ENCODE measurements around the gene GSK3A. TPM values are rescaled to one million over a fixed set of nuclear protein-coding genes. Genes with fewer than 3 reads are reported as not detected.

Gene GSK3A
- total RNA-seq, 6 experiments from 2014 or later: 12.3 to 14.8 (median 13.5) TPM

DNA sequence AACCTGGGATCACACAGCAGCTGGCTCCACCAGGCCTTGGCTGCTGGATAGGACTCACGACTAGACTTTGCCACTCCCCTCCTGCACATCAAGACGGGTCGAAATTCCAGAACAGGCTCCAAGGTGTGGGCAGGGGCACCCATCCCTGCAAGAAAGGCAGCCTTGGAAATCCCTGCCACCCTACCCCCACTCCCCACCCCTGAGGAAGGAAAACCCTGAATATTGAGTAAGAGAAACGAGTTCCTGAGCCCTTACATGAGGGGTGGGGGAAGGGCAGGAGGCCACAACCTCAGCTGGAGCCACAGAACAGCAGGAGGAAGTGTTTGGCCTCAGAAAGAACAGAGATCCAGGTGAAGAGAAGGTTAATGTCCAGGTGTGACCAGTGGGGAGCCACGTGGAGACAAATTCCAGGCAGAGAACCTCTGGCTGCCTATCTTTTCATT lies 45.0 kb downstream of the GSK3A start:
- no peak for DNase-seq
- no peaks in the 10 kb centered on the region for H3K9me3 ChIP-seq
- no peak overlapping the region for H3K27ac ChIP-seq
- peaks cover 0 to 28% (median 2%) of the 10 kb centered on the region in 4 donors for H3K36me3 ChIP-seq
- peaks cover 0 to 4% (median 0%) of the 10 kb centered on the region in 4 donors for H3K4me1 ChIP-seq
- ATAC-seq: peak in 1 of 4 donors; percentile 6
- intact Hi-C loops (cut with DNase I): no loop called here
- H3K4me3 ChIP-seq: no peak overlapping the region
- H3K27me3 ChIP-seq: no peaks in the 10 kb centered on the region
- WGBS (ENCODE audit: insufficient coverage, low coverage, low lambda C conversion rate, missing lambda C conversion rate): 35% methylated on average over 4 of the region's 5 CpGs
- no peak for TF ChIP-seq POLR2A (IDR thresholded peaks at IDR 0.05)
- TF ChIP-seq, protein P1, sequence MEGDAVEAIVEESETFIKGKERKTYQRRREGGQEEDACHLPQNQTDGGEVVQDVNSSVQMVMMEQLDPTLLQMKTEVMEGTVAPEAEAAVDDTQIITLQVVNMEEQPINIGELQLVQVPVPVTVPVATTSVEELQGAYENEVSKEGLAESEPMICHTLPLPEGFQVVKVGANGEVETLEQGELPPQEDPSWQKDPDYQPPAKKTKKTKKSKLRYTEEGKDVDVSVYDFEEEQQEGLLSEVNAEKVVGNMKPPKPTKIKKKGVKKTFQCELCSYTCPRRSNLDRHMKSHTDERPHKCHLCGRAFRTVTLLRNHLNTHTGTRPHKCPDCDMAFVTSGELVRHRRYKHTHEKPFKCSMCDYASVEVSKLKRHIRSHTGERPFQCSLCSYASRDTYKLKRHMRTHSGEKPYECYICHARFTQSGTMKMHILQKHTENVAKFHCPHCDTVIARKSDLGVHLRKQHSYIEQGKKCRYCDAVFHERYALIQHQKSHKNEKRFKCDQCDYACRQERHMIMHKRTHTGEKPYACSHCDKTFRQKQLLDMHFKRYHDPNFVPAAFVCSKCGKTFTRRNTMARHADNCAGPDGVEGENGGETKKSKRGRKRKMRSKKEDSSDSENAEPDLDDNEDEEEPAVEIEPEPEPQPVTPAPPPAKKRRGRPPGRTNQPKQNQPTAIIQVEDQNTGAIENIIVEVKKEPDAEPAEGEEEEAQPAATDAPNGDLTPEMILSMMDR (IDR thresholded peaks at IDR 0.05): no peak

DNA sequence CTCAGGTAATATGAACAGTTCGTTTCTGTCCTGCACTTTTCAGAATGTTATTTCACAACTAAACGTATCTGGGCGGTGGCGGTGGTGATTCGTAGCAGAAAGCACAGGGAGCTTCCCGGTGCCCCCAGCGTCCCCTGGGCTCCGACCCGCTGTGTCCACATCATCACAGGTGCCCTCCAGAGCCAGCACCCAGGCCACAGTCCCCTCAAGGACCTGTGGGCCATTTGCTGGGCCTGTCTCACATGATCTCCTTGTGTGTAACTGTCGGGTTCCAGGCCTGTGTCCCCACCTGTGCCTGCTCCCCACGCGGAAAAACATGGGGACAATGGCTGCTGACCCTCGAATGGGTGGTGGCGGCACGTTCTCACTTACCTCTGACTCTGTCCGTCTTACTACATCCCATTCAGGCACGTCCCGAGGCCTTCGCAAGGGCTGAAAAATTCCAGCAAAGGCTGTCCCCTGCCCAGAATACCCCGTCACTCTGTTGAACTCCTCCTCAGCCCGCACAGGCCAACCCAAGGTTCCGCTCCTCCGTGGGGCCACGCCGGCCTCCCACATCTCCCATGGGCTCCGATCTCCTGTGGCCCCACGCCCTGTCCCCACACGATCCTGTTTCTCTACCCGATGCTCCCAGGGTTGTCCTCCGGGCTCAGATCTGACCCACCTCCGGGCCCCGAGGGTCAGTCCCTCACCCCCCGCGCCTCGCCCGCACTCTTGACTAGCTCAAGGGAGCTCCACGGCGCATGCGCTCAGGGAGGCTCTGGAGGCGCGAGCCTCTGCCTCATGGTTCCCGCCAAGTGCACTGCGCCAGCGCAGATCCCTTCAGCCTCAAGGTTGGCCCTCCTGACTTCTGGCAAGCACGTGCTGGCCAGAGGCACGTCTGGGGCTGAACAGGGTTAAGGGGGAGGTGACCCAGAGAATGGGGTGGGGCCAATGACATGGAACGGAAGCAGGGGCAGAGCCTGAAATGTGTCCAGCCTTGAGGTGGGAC lies 46.1 kb downstream of the GSK3A start:
- peaks cover 0 to 26% (median 2%) of the 10 kb centered on the region in 4 donors for H3K36me3 ChIP-seq
- H3K27ac ChIP-seq: no peak overlapping the region
- H3K4me1 ChIP-seq: peaks cover 0 to 4% (median 0%) of the 10 kb centered on the region in 4 donors
- TF ChIP-seq, protein P1 (IDR thresholded peaks at IDR 0.05): no peak
- no peak for TF ChIP-seq POLR2A (IDR thresholded peaks at IDR 0.05)
- H3K4me3 ChIP-seq: no peak overlapping the region
- no peaks in the 10 kb centered on the region for H3K9me3 ChIP-seq
- no peak for DNase-seq
- no peaks in the 10 kb centered on the region for H3K27me3 ChIP-seq
- ATAC-seq: peak in 1 of 4 donors; percentile 3
- intact Hi-C loops (cut with DNase I): no loop called here
- WGBS (ENCODE audit: insufficient coverage, low coverage, low lambda C conversion rate, missing lambda C conversion rate): 81% methylated on average over 27 of the region's 47 CpGs

DNA sequence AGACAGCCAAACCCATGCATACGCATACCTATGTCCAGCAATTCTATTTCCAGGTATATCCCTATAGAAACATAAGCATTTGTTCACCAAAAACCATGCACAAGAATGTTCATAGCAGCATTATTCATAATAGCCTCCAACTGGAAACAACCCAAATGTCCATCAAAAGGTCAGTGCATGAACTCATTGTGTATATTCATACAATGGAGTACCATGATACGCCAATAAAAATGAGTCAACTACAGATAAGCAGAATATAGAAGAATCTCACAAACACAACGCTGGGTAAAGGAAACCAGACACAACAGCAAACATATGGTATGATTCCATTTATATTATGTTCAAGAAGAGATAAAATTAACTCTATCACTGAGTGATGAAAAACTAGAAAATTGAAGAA lies 48.7 kb downstream of the GSK3A start:
- Histone ChIP-seq H3K27ac (no peak overlapping the region), H3K9me3 (no peaks in the 10 kb centered on the region), H3K4me3 (no peak overlapping the region), H3K27me3 (no peaks in the 10 kb centered on the region), H3K36me3 (peaks cover 0 to 6% (median 0%) of the 10 kb centered on the region in 4 donors), H3K4me1 (no peaks in the 10 kb centered on the region)
- TF ChIP-seq, protein P1 (IDR thresholded peaks at IDR 0.05): no peak
- no peak for TF ChIP-seq POLR2A (IDR thresholded peaks at IDR 0.05)
- WGBS (ENCODE audit: insufficient coverage, low coverage, low lambda C conversion rate, missing lambda C conversion rate): 57% methylated on average over 3 of the region's 3 CpGs
- no peak for DNase-seq
- intact Hi-C loops (cut with DNase I): no loop called here
- no peak for ATAC-seq

DNA sequence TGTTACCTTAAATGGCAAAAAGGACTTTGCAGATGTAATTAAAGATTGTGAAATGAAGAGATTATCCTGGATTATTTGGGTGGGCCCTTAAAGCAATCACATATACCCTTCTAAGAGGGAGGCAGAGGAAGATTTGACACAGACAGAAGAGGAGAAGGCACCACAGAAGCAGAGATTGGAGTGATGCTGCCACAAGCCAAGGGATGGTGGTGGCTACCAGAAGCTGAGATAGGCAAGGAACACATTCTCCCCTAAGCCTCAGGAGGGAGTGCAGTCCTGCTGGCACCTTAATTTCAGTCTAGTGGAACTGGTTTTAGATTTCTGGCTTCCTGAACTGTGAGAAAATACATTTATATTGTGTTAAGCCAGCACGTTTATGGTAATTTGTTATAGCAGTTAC lies 49.1 kb downstream of the GSK3A start:
- Histone ChIP-seq H3K4me1 (no peaks in the 10 kb centered on the region), H3K27me3 (no peaks in the 10 kb centered on the region), H3K9me3 (no peaks in the 10 kb centered on the region), H3K4me3 (no peak overlapping the region), H3K36me3 (peaks cover 0 to 2% (median 0%) of the 10 kb centered on the region in 4 donors), H3K27ac (no peak overlapping the region)
- TF ChIP-seq, protein P1 (IDR thresholded peaks at IDR 0.05): no peak
- no peak for TF ChIP-seq POLR2A (IDR thresholded peaks at IDR 0.05)
- intact Hi-C loops (cut with DNase I): no loop called here
- ATAC-seq: no peak
- WGBS (ENCODE audit: insufficient coverage, low coverage, low lambda C conversion rate, missing lambda C conversion rate): 70% methylated on average over 1 of the region's 1 CpG
- DNase-seq: no peak
